ENCODE measurements around the gene STN1. TPM values are rescaled to one million over a fixed set of nuclear protein-coding genes. Genes with fewer than 3 reads are reported as not detected.

Gene STN1
- total and polyA plus RNA-seq, 9 of the 15 experiments (the other 6 are each of a cell fraction or from before 2014, with no cell fraction given): 9.1 to 19.6 (median 13.8) TPM

DNA sequence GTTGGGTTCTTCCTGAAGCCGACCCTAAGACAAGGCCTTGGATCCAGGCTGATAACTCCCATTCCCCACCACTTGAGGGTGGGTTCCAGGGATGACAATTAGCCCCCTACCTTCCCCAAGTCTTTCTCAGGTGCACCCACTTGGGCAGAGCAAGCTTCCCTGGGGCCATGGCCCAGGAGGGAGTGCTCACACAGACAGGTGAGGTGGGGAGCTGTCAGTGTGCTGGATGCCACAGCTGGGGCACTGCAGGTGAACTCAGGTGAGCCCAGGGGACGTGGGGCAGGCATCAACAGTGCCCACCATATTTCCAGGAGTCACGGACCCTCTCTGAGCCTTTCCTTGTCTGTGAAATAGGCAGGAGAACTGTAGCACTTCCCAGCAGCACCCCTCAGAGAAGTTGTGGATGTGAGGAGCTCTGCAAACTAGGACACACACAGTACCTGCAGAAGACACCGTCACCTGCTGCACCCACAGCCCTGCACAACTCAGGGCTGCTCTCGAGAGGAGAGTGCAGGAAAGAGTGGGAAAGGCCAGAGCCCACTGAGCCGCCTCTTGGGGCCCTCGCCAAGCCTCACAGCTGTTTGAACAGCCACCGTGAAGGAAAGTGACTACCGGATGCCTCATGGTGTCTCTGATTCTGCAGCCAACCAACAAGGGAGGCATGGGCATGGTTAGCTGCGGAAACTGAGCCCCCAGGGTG, 80.5 kb downstream of the STN1 start (continued):
- TF ChIP-seq, protein P1, sequence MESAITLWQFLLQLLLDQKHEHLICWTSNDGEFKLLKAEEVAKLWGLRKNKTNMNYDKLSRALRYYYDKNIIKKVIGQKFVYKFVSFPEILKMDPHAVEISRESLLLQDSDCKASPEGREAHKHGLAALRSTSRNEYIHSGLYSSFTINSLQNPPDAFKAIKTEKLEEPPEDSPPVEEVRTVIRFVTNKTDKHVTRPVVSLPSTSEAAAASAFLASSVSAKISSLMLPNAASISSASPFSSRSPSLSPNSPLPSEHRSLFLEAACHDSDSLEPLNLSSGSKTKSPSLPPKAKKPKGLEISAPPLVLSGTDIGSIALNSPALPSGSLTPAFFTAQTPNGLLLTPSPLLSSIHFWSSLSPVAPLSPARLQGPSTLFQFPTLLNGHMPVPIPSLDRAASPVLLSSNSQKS (CRISPR knock-in tag; IDR thresholded peaks at IDR 0.05): no peak
- TF ChIP-seq OTX1 (CRISPR knock-in tag; IDR thresholded peaks at IDR 0.05) (no peak), SMAD1 (IDR thresholded peaks at IDR 0.05; ENCODE audit: low read depth, low read length, partially characterized antibody) (no peak)

DNA sequence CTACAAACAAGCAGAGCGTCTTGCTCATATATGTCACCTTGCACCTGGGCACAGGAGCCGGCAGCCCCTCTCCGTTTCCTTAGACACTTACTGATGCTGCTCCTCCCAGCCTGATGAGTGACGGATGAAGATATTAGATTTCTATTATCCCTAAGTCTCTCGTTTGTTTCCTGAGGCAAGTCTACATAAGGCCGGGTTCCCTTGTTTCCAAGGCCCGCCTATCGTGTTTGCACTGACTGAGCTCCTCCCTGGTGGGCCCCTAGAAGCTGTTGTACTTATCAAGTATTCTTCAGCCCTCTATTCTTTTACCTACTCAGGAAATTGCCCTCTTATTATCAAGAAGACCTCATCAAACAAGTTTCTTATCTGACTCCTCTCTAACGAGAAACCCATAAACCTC, 81.1 kb downstream of the STN1 start:
- Histone ChIP-seq H3K9ac (ENCODE audit: insufficient read depth in 1 of 2, low read depth in 2 of 2, low read length in 2 of 2) (no peak overlapping the region), H3K4me2 (ENCODE audit: insufficient read depth, low read length) (no peak overlapping the region), H3K4me1 (replicated peaks in 1 of 2; ENCODE audit: control insufficient read depth in 2 of 2, insufficient read depth in 2 of 2, low read length in 2 of 2) (no peaks in the 10 kb centered on the region; a peak in 3 of 5 replicates), H2AFZ (ENCODE audit: low read depth, low read length) (no peak overlapping the region), H3K79me2 (ENCODE audit: control insufficient read depth, insufficient read depth, low read length) (no peaks in the 10 kb centered on the region), H4K20me1 (replicated peaks; ENCODE audit: control insufficient read depth, insufficient read depth, low read length) (no peaks in the 10 kb centered on the region), H3K9me3 (replicated peaks; ENCODE audit: control insufficient read depth, insufficient read depth, low read depth, low read length) (peaks cover 3% of the 10 kb centered on the region; the same call in 1 of the 2 replicates), H3K27me3 (ENCODE audit: control insufficient read depth in 2 of 2, insufficient read depth in 2 of 2, low read length in 2 of 2) (peaks cover 13 to 49% of the 10 kb centered on the region in 2 experiments; a peak in 4 of 5 replicates), H3K4me3 (no peak overlapping the region), H3K36me3 (ENCODE audit: control insufficient read depth, insufficient read depth, low read length) (no peaks in the 10 kb centered on the region), H3K27ac (ENCODE audit: extremely low read depth, low read depth, low read length) (no peak overlapping the region), H3K9me1 (ENCODE audit: control insufficient read depth, insufficient read depth, low read length) (no peaks in the 10 kb centered on the region)
- ATAC-seq (no peak), FAIRE-seq (no peak), DNase-seq (ENCODE audit: extremely low read depth in 1 of 4, low spot score in 3 of 4) (no peak)
- ChIA-PET POLR2A (interaction anchor here (0.6 to 0.7 kb wide), 2 partner anchors 10 to 391 kb away, joined by 3 read pairs; no protein-coding TSS in a partner anchor), CTCF (ENCODE audit: low intra/inter-chr PET ratio) (no interaction called here)
- whole genome bisulfite sequencing (ENCODE audit: insufficient coverage, low coverage, missing lambda C conversion rate): 6% methylated on average over 7 of the region's 9 CpGs
- in situ Hi-C loops (cut with MboI) (no loop called here), intact Hi-C loops (cut with micrococcal nuclease) (no loop called here)
- TF ChIP-seq, protein P2, sequence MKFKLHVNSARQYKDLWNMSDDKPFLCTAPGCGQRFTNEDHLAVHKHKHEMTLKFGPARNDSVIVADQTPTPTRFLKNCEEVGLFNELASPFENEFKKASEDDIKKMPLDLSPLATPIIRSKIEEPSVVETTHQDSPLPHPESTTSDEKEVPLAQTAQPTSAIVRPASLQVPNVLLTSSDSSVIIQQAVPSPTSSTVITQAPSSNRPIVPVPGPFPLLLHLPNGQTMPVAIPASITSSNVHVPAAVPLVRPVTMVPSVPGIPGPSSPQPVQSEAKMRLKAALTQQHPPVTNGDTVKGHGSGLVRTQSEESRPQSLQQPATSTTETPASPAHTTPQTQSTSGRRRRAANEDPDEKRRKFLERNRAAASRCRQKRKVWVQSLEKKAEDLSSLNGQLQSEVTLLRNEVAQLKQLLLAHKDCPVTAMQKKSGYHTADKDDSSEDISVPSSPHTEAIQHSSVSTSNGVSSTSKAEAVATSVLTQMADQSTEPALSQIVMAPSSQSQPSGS (CRISPR knock-in tag; IDR thresholded peaks at IDR 0.05): no peak
- TF ChIP-seq KAT7 (CRISPR knock-in tag; IDR thresholded peaks at IDR 0.05; ENCODE audit: borderline replicate concordance): no peak
- no peak for TF ChIP-seq MAFF (IDR thresholded peaks at IDR 0.05; ENCODE audit: low read length)
- no peak for TF ChIP-seq KLF16 (IDR thresholded peaks at IDR 0.05)
- TF ChIP-seq FUS (optimal IDR thresholded peaks at IDR 0.05; ENCODE audit: low read depth, low read length): no peak
- TF ChIP-seq, protein P3, sequence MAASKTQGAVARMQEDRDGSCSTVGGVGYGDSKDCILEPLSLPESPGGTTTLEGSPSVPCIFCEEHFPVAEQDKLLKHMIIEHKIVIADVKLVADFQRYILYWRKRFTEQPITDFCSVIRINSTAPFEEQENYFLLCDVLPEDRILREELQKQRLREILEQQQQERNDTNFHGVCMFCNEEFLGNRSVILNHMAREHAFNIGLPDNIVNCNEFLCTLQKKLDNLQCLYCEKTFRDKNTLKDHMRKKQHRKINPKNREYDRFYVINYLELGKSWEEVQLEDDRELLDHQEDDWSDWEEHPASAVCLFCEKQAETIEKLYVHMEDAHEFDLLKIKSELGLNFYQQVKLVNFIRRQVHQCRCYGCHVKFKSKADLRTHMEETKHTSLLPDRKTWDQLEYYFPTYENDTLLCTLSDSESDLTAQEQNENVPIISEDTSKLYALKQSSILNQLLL (CRISPR knock-in tag; IDR thresholded peaks at IDR 0.05; ENCODE audit: borderline replicate concordance): no peak
- no peak for TF ChIP-seq ARID2 (IDR thresholded peaks at IDR 0.05)
- no peak for TF ChIP-seq BRF1 (IDR thresholded peaks at IDR 0.05; ENCODE audit: borderline replicate concordance, extremely low read depth, insufficient read length)
- TF ChIP-seq, protein P4, sequence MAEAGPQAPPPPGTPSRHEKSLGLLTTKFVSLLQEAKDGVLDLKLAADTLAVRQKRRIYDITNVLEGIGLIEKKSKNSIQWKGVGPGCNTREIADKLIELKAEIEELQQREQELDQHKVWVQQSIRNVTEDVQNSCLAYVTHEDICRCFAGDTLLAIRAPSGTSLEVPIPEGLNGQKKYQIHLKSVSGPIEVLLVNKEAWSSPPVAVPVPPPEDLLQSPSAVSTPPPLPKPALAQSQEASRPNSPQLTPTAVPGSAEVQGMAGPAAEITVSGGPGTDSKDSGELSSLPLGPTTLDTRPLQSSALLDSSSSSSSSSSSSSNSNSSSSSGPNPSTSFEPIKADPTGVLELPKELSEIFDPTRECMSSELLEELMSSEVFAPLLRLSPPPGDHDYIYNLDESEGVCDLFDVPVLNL (CRISPR knock-in tag; IDR thresholded peaks at IDR 0.05; ENCODE audit: low read depth): no peak
- no TSS peak for BruUV-seq (replicated peaks)

All from K562 (cell line).